ENCODE data around the gene FAM210A. TPM values are rescaled to one million over a fixed set of nuclear protein-coding genes. Genes with fewer than 3 reads are reported as not detected.

Gene FAM210A
- total RNA-seq, 1 donor from 2014 or later, result 15.1 TPM

DNA sequence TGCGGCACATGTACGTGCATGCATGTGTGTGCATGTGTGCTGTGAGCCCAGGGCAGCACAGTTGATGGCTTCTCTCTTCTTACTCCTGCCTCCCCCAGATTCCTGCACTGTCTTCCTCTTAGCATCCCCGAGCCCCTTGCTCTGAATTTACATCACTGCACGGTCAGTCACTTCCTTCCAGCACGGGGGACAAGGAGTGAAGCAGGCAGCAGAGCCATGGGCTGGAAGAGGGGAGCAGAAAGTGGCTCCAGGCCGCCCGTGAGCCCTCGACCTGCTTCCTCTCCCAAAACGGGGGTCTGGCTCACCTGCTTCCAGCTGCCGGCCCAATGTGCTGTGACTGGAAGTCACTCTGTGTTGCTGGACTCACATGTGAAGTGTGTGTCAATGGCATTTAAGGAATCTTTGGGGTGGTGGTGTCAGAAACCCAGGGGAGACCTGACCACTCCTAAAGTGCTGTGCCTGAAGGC, 106.1 kb downstream of the FAM210A start:
- Histone ChIP-seq H3K4me2 (no peak overlapping the region), H4K20me1 (ENCODE audit: low read depth) (no peaks in the 10 kb centered on the region), H3K4me3 (no peak overlapping the region), H3K9me3 (ENCODE audit: low read depth) (no peaks in the 10 kb centered on the region), H3K27ac (no peak overlapping the region), H3F3A (ENCODE audit: low read depth) (no peaks in the 10 kb centered on the region), H3K9ac (no peak overlapping the region), H3K4me1 (no peaks in the 10 kb centered on the region), H2AFZ (replicated peaks) (no peak overlapping the region), H3K27me3 (no peaks in the 10 kb centered on the region), H3K79me2 (ENCODE audit: low read depth) (no peaks in the 10 kb centered on the region), H3K36me3 (no peaks in the 10 kb centered on the region)
- Mint-ChIP-seq H3K4me1 (peaks cover 27% of the 10 kb centered on the region), H3K9me3 (peaks cover 2% of the 10 kb centered on the region), H3K27ac (peak overlapping the region; percentile 83), H3K4me3 (peak overlapping the region; percentile 33), H3K27me3 (ENCODE audit: insufficient read depth, low read depth) (peaks cover 4% of the 10 kb centered on the region), H3K36me3 (no peaks in the 10 kb centered on the region)
- no peak for DNase-seq (ENCODE audit: low spot score)
- TF ChIP-seq, protein P1, sequence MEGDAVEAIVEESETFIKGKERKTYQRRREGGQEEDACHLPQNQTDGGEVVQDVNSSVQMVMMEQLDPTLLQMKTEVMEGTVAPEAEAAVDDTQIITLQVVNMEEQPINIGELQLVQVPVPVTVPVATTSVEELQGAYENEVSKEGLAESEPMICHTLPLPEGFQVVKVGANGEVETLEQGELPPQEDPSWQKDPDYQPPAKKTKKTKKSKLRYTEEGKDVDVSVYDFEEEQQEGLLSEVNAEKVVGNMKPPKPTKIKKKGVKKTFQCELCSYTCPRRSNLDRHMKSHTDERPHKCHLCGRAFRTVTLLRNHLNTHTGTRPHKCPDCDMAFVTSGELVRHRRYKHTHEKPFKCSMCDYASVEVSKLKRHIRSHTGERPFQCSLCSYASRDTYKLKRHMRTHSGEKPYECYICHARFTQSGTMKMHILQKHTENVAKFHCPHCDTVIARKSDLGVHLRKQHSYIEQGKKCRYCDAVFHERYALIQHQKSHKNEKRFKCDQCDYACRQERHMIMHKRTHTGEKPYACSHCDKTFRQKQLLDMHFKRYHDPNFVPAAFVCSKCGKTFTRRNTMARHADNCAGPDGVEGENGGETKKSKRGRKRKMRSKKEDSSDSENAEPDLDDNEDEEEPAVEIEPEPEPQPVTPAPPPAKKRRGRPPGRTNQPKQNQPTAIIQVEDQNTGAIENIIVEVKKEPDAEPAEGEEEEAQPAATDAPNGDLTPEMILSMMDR (IDR thresholded peaks at IDR 0.05), result no peak
- TF ChIP-seq EZH2phosphoT487 (IDR thresholded peaks at IDR 0.05), result no peak
- TF ChIP-seq EZH2 (IDR thresholded peaks at IDR 0.05), result no peak

GRCh38 chr18:13619505-13620205, 106.7 kb downstream of the FAM210A start:
- H3K4me1 Mint-ChIP-seq, result peaks cover 24% of the 10 kb centered on the region
- H4K20me1 ChIP-seq (ENCODE audit: low read depth), result no peaks in the 10 kb centered on the region
- no peak overlapping the region for H3K4me3 ChIP-seq
- H3K4me1 ChIP-seq, result no peaks in the 10 kb centered on the region
- H3K27ac Mint-ChIP-seq, result no peak overlapping the region
- no peak for DNase-seq (ENCODE audit: low spot score)
- no peak for TF ChIP-seq EZH2phosphoT487 (IDR thresholded peaks at IDR 0.05)
- TF ChIP-seq, protein P1 (IDR thresholded peaks at IDR 0.05), result no peak
- no peak for TF ChIP-seq EZH2 (IDR thresholded peaks at IDR 0.05)
- no peaks in the 10 kb centered on the region for H3F3A ChIP-seq (ENCODE audit: low read depth)
- H3K36me3 Mint-ChIP-seq, result no peaks in the 10 kb centered on the region
- H3K4me3 Mint-ChIP-seq, result no peak overlapping the region
- no peaks in the 10 kb centered on the region for H3K9me3 ChIP-seq (ENCODE audit: low read depth)
- H3K27me3 ChIP-seq, result no peaks in the 10 kb centered on the region
- peaks cover 2% of the 10 kb centered on the region for H3K9me3 Mint-ChIP-seq
- H3K36me3 ChIP-seq, result no peaks in the 10 kb centered on the region
- H3K9ac ChIP-seq, result no peak overlapping the region
- H3K4me2 ChIP-seq, result no peak overlapping the region
- peaks cover 4% of the 10 kb centered on the region for H3K27me3 Mint-ChIP-seq (ENCODE audit: insufficient read depth, low read depth)
- H3K79me2 ChIP-seq (ENCODE audit: low read depth), result no peaks in the 10 kb centered on the region
- no peak overlapping the region for H2AFZ ChIP-seq (replicated peaks)
- no peak overlapping the region for H3K27ac ChIP-seq

- DNase-seq (ENCODE audit: low spot score), result no peak
- Histone ChIP-seq H3K4me1 (no peaks in the 10 kb centered on the region), H4K20me1 (ENCODE audit: low read depth) (no peaks in the 10 kb centered on the region), H3K27me3 (no peaks in the 10 kb centered on the region), H3K4me2 (no peak overlapping the region), H3K79me2 (ENCODE audit: low read depth) (no peaks in the 10 kb centered on the region), H3K9me3 (ENCODE audit: low read depth) (no peaks in the 10 kb centered on the region), H3K36me3 (no peaks in the 10 kb centered on the region), H3K27ac (no peak overlapping the region), H3K4me3 (no peak overlapping the region), H2AFZ (replicated peaks) (no peak overlapping the region), H3K9ac (no peak overlapping the region), H3F3A (ENCODE audit: low read depth) (no peaks in the 10 kb centered on the region)
- Mint-ChIP-seq H3K4me3 (no peak overlapping the region), H3K27me3 (ENCODE audit: insufficient read depth, low read depth) (peaks cover 4% of the 10 kb centered on the region), H3K36me3 (no peaks in the 10 kb centered on the region), H3K4me1 (peaks cover 23% of the 10 kb centered on the region), H3K9me3 (peaks cover 2% of the 10 kb centered on the region), H3K27ac (no peak overlapping the region)
- TF ChIP-seq EZH2 (IDR thresholded peaks at IDR 0.05), result no peak
- TF ChIP-seq, protein P1 (IDR thresholded peaks at IDR 0.05), result no peak
- no peak for TF ChIP-seq EZH2phosphoT487 (IDR thresholded peaks at IDR 0.05)
Observed at GRCh38 chr18:13618760-13619438, 107.5 kb downstream of the FAM210A start.
